ENCODE measurements around the gene ST3GAL3.

DNA sequence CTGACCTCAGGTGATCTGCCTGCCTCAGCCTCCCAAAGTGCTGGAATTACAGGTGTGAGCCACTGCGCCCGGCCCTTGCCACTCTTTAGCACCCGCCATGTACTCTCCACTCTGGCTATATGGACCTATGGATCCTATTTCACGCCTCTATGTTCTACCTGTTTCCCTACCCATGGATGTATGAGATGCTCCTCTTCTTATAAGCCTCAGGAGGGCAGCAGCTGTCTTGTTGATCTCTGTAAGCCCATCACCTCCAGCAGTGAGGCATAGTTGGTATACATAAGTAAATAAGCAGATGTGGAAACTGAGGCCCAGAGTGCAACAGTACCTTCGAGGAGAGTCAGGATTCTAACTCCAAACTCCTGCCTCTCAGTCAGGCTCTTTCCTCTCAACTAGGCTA, 201.5 kb downstream of the ST3GAL3 start:
- TF ChIP-seq EZH2 (IDR thresholded peaks at IDR 0.05; ENCODE audit: borderline replicate concordance, low read depth, low read length, poor library complexity, severe bottlenecking) (no peak), CTCF (conservative IDR thresholded peaks at IDR 0.05; ENCODE audit: low read depth, low read length) (no peak)

Measured in A673 (cell line).